ENCODE data around the gene KLHDC10.
"Not testable (repeated sequence)": the region's sequence is repeated elsewhere in the genome, so short reads cannot be mapped to it uniquely, and the experiment has no call there.

Gene KLHDC10

DNA sequence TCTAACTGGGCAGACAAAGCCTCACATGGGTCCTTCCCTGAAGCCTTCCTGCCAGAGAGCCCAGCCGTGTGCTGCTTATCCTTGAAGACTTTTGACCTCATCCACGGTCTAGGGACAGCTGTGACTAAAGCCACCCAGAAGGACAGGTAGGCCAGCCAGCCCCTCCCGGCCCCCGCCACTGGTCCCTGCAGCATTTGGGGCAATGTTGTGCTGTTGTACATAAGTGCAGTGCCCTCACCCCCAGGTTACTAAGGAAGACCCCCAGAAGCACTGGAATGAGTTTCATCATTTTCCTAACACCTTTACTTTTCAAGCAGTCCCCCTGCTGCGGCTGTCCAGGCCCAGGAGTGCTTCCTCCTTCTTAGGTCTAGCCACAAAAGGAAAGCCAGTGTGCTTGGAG lies 91.9 kb downstream of the KLHDC10 start:
- no peak for DNase-seq

GRCh38 chr7:130174237-130174959 lies 104.1 kb downstream of the KLHDC10 start:
- DNase-seq = no peak

DNA sequence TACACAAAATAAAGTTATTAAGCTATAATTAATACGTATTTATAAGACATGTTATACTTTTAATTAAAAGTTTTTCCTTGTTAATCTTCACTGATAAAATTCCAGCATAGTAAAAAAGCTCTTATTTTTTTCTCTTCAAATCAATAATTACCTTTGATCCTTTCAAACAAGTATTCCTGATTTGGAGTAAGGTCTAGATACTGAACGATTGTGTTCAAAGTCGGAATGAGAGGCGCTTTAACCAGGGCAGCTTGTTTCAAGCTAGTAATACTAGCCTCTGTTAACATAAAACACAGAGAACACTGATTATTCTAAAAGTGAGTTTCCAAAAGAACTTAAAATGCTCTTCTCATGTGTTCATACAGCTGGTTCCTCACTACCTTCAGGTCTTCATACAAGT lies 107.9 kb downstream of the KLHDC10 start:
- no peak for DNase-seq

- no peak for DNase-seq
Measured at GRCh38 chr7:130179631-130180030, 109.3 kb downstream of the KLHDC10 start.

- no peak for DNase-seq
Measured at GRCh38 chr7:130180571-130181262, 110.4 kb downstream of the KLHDC10 start.

GRCh38 chr7:130181263-130181605 lies 110.9 kb downstream of the KLHDC10 start:
- no peak for DNase-seq

DNA sequence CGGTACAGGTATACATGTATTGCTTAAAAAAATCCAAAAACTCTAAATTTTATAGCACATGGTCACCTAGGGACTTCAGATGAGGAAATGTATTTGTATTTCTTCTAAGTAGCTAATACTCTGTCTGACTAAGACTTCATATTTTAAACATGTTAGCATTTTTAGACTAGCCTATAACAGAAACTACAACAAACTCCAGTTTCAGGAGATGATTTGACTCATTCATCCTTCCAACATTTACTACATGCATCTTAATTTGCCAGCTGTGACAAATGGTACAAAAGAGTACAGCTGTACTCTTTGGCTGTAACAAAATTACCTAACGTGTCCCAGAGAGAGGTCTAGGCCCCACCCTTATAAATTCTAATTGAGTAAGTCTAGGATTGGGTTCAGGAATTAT lies 112.7 kb downstream of the KLHDC10 start:
- no peak for DNase-seq

GRCh38 chr7:130184349-130184748 lies 114.0 kb downstream of the KLHDC10 start:
- DNase-seq = not testable (repeated sequence)
